Left renal cortex interstitium (tissue), 4 donors: ENCODE results near the gene SPINK4. TPM values are rescaled to one million over a fixed set of nuclear protein-coding genes. Genes with fewer than 3 reads are reported as not detected.

Experiments
- DNase-seq, 4 donors: peaks; one replicate each; pipeline ENCODE4 v3.0.0-alpha.2; 2013; ENCODE audit warnings: low read depth in 4 of 4, low spot score in 2 of 4, missing footprints in 1 of 4
- polyA plus RNA-seq, 4 donors: library from polyadenylated mRNA; unstranded; fragments of 120-200 nt; gene quantifications; one replicate each; pipeline ENCODE4 v1.2.1, GENCODE V29; 2013; ENCODE audit not compliant: insufficient read length in 4 of 4

Gene SPINK4
- polyA plus RNA-seq, 4 donors: not detected

DNA sequence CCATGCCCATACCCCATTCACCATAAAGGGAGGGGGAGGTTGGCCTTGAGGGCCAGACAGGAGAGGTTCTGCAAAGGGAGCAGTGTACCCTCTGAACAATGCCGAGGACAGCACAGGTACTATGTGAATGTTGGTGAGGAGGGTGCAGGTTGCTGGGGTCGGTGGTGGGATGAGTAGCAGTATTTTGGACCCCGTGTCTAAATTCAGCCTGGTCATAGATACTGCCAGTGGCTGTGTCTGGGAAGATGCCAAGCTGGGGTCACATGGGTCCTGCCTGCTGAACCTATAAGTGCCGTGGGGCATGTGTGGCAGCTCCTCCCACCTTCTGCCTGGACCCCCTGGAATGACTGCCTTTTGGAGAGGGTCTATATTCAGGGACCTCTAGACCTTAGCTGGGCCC is 11.4 kb upstream of the SPINK4 start:
- no peak for DNase-seq

DNA sequence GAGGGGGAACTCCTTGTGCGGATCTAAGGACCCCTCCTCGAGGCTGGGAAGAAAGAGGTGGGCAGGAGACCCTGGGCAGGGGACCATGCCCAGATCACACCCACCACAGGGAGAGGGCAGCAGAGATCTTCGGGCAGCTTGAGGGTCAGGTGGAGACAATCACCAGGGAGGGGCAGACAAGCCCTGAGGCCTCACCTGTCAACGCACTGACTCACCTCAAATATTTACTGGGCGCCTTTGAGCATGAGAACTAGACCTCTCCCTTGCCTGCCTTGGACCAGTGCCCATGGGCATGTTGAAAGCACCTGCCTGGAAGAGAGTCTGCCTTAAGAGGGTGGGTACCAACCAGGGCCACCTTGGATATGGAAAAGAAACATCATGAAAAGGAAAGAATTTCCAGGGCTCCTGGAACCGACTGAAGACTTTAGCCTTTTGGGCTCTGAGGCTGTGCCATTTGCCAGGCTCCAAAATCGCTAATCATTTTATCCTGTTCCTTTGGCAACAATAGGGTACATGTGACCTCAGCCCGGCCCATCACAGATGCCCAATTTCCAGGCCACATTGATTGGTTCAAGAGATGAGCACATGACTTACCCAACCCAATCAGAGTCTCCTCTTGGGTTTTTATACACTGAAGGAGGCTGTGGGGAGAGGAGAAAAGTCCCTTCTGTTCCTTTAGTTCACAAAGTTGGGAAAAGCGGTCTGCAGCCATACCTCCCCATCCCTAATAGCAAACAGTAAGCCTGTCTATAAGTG is 10.4 kb upstream of the SPINK4 start:
- DNase-seq: no peak

DNA sequence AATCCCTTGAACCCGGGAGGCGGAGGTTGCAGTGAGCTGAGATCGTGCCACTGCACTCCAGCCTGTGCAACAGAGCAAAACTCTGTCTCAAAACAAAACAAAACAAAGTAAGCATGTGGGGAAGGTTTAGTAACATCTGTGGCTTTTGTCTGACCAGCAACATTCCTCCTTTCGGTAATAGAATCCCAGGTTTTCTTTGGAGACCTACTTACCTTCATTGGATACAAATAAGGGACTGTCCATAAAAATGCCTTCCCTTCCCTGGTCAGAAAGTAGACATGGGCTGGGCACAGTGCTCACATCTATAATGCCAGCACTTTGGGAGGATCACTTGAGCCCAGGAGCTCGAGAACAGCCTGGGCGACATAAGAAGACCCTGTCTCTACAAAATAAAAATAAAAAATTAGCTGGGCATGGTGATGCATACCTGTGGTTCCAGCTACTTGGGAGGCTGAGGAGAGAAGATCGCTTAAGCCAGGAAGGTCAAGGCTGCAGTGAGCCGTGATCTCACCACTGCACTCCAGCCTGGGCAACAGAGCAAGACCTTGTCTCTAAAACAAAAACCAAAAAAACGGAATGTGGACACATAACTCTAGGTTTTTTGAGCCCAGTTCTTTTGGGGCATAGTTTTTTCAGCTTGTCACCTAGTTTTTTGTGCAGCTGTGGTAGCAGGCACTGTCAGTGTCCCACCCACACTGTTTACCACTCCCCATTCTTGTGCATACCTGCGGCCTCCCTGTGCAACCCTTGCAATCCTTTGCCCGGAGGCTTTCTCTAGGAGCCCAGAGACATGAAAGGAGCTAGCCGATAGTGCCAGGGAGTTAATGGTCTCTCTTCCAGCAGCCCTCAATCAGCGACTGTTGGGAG is 9.0 kb upstream of the SPINK4 start:
- DNase-seq: no peak

DNA sequence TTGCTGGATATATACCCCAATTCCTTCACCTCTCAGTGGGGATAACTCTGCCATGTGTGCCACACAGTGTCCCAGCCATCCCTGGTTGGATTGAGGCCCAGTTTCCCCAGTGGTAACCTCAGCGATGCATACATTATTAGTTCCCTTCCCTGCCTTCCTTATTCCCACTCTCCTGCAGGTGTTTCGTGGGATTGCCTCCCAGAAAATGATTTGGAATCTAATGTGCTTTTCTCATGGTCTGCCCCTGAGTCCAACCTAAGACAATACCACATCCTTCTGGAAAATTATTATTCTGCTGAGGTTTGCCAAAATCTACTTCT is 8.4 kb upstream of the SPINK4 start:
- DNase-seq: no peak

DNA sequence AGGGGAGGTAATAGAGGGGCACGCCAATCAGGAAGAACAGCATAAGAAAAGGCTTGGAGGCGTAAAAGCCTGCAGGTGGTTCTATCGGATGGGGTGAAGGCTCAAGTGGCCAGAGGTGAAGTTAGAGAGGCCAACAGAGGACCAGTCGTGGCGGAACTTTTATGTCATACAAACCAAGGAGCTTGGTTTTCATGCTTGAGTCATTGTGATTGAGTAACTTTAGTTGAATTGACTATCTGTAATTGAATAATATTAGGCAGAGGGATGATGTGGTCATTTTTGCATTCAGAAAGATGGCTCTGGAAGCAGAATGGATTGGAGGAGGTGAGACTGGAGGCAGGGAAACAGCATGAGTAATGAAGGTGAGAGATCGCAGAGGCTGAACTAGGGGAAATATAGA is 7.2 kb upstream of the SPINK4 start:
- DNase-seq: no peak

DNA sequence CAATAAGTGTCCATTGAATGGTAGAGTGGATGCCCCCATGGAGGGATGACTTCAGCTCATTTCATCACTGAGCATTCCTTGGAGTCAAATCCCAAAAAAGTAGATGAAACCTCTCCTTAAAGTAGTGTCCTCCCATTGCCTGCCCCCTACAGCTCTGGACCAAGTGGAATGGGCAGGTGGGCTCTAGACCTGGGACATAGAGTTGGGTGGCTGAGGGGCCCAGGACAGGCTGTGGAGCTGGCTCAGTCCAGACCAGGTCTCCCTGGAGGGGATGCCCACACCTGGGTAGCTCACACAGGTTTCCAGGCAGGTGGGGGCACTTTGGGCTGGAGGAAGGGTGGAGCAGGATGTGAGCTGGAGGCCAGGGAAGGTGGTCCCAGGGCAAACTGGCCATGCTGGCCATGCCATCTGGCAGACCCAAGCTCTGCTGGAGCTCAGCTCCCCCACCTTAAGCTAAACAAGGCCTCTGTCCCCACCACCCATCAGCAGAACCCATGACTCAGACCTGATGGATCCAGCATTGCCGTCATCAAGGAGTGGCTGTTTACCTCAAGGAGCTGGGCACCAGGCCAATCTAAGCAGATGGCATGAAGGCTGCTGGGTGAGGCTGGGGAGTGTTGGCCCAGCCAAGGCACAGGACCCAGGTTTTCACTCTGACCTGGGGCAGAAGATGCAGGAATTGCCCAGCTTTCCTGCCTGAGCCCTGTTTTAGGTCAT is 6.2 kb upstream of the SPINK4 start:
- DNase-seq: no peak

DNA sequence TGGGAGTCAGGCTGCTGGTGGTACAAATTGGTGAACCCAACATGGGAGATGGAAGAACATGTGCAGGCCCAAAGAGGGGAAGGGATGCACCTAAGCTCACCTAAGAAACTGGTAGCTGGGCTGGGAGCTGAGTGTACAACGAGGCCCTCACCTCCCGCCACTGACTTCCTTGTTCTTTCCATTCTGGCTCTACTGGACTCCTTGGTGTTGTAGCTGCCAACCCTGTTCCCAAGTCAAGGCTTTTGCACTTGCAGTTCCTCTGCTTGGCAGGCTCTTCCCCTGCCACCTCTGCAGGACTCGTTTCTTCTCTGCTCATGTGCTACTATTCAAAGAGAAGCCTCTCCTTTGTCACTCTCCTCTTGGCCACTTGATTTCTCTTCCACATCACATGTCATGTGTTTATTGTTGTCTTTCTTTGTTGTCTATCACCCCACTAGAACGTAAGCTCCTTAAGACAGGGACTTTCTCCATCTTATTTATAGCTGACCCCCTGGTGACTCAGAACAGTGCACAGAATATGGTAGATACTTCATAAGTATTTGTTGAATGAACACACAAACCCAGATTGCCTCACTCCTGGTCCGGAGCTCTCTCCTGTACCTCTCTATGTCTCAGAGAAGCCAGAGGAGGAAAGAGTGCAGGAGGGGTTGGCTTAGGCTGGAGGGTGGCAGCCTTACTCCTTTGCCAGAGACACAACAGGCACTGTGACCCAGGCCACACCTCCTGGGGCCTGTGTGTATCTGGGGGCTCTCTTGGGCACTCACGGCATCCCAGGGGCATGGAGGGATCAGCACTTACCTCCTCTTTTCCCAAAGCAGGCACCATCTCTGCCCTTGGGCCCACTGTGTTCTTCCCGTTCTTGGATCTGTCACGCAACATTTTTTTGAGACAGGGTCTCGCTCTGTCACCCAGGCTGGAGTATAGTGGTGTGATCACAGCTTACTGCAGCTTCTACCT is 5.2 kb upstream of the SPINK4 start:
- DNase-seq: no peak

DNA sequence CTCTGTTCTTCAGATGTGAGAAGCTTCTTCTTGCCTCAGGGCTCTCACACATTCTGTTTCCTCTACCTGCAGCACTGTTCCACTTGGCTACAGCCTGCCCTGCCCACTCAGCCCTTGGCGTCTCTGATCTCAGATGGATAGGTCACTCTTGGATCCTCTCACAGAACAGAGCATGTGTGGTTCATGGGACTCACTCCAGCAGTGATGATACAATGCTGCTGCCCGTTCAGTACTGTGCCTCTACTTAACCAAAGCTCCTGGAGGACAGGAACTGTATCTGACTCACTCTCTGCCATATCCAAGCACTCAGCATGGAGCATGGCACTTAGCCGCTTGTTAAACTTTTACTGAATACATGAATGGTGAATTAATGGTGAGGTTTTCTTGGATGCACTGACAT is 3.4 kb upstream of the SPINK4 start:
- DNase-seq: no peak

DNA sequence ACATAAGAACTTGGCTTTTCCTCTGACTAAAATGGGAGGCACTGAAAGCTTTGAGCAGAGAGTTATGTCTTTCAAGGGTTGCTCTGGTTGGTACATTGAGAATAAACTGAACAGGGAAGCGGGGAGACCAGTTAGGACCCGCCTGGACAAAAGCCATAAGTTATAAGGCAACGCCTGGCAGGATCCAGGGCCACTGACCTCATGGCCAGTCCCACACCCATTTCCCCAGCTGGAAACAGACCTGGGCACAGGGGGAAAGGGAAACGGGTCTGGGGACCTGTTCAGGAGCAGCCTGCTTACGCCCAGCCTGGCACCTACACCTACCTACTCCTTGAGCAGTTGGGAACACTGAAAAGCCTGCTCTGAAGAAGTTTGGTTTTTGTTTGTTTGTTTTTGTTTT is 1.3 kb downstream of the SPINK4 start:
- no peak for DNase-seq

DNA sequence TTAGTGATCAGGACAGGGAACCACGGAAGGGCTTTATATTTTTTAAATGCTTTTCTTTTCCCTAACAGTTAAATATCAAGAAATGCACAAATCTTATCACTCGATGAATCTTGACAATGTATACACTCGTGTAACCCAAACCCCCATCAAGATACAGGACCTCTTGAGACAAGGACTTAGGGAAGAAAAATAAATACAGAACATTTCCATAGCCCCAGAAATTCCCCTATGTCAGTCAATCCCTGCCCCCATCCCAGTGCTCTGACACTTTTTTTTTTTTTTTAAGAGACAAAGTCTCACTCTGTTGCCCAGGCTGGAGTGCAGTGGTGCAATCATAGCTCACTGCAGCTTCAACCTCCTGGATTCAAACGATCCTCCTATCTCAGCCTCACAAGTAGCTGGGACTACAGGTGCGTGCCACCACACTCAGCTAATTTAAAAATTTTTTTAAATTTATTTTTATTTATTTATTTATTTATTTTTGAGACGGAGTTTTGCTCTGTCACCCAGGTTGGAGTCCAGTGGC is 2.7 kb downstream of the SPINK4 start:
- DNase-seq: no peak

DNA sequence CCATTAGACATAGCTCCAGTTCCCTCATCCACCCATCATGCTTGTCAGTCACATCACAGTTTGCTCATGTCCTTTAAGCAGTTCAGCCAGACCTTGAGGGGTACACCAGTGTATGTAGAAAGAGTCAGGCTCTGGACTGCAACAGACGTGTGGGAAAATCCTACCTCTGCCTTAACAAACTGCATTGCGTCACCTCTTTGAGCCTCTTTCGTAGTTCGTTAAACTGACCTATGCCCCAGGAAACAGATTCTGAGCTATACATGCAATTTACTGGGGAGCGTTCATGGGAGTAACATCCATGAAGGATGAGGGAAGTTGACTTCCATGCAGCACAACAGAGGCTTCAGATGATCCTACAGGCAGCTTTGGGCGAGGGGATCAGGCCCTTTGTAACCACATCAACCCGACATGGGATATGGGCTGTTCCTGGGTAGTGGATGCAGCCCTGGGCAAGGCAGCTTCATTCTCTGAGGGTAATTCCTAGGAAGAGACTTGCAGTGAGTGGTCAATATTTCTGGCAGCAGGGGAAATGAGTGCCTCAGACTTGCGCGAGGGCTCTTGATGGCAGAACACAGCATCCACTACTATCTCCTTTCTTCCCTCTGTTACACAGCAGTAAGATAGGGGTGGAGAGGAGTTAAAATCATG is 4.3 kb downstream of the SPINK4 start:
- DNase-seq: no peak

DNA sequence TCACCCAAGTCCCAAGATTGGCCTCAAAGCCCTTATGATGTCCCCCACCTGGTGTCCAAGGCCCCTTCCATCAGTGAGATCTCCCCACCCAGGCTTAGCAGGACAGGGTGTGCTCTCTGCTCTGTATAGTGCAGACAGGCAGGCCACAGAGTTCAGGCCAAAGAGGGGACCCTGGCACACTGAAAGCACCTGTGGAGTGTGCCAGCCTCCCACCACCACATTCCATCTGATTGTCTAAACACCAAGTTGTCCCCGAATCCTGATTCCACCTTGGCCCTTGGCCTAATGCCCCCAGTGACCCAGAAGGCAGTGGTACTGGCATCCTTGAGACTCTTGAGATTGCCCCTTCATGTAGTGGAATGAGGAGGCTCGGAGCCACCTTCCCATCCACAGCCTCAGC is 5.4 kb downstream of the SPINK4 start:
- no peak for DNase-seq

DNA sequence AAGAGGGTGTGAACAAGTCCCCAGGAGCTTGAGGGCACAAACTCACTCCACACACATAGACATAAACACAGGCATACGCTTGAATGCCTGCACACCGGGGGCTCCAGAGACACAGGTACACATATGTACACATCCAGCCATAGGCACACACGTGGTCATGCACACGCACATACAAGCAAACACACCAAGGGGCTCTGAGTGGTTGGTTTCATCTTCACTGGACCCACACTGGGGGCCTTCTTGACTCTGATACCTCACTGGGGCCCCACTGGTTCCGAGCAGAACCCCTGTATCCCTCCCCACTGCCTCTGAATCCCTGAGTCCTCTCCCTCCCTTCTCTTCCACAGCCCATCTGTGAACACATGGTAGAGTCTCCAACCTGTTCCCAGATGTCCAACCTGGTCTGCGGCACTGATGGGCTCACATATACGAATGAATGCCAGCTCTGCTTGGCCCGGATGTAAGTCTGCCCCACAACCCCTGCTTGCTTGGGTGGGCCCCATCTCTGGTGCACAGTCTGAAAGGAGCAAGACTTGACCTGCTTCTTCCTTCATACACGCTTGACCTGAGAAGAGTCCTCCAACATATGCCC is 6.4 kb downstream of the SPINK4 start:
- no peak for DNase-seq

DNA sequence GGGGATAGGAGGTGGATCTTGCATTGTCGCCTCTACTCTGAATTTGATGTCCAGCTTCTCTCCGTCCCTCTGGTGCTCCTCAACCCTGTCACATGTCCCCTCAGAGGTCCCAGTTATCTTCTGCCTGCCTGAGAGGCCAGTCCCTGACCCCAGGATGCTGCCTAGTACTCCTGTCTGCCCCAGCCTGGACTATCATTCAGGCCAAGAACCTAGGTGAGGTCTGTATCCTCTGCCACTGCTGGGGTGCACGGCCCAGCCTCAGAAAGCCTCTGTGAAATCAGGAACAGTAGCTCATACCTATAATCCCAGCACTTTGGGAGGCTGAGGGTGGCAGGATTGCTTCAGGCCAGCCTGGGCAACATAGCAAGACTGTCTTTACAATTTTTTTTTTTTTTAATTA is 8.6 kb downstream of the SPINK4 start:
- no peak for DNase-seq

DNA sequence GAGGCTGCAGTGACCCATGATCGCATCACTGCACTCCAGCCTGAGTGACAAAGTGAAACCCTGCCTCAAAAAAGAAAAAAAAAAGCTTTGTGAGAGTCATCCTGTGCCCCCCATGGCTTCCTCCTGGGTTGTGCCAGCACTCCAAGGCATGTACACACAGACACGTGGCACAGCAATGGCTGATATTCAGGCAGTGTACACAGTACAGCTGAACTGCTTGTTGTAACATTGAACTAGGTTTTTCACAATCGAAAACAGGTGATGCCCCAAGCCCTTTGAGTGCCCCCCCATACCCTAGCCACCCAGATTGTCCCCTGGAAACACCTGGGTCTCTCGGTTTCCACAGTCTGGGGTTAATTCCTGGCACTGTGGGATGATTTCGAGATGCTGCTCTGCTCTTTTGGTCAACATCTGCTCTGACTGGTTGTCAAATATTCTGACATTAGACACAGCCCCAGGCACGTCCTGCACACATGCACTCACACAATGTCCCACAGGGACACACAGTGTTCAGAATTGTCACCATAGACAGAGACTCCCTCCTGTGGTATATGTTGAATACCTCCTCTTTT is 9.2 kb downstream of the SPINK4 start:
- no peak for DNase-seq

DNA sequence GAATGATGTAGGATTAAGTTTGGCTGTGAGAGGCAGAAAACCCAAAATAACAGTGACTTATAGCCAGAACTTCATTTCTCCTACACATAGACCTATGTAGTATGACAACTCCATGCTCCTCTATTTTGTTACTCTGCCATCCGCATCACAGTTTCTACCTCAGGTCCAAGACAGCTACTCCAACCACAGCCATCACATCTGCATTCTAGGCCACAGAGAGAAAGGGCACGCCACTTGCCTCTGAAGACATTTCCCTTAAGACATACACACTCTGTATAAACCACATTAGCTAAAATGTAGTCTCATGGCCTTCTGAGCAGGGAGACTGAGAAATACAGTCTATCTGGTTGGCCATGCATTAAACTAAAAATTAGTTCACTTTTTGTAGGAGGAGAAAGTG is 10.0 kb downstream of the SPINK4 start:
- DNase-seq: no peak

DNA sequence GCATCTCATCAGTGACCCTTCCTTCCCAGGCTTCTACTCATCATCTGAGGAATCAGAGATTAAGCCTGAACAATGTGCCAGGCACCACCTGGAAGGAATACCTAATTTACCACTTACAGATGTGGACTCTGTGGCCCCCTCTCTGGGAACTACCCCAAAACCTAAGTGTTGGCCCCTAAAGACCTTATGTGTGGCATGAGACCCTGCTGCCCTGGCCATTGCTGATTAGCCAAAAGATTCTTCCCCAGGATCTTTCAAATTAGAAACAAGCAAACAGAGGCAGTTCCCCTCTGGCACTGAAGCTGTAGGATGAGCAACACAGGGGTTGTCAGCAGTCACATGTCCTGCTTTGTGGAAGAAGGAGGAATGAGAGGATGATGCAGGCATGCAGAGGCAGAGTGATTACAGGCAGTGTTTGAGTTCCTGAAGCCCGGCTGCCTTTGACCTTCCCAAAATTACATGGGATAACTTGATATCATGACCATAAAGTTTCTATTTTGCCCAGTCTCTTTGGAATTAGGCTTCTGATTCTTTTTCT is 10.6 kb downstream of the SPINK4 start:
- no peak for DNase-seq

DNA sequence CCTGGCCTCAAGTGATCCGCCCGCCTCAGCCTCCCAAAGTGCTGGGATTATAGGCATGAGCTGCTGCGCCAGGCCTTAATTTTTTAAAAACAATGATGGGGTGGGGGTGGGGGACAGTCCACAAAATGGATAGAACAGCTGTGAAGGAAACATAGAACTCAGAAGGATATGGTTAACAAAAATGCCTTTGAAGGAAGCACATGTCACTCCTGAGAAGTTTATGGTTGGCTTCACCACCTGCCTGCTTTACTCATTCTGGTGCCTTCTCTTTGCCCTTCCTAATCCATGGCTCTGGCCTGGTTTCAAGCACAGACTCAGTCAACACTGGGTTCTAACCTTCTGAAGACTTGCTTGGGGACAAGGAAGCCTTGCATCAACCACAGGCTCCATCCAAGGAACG is 14.2 kb downstream of the SPINK4 start:
- no peak for DNase-seq

DNA sequence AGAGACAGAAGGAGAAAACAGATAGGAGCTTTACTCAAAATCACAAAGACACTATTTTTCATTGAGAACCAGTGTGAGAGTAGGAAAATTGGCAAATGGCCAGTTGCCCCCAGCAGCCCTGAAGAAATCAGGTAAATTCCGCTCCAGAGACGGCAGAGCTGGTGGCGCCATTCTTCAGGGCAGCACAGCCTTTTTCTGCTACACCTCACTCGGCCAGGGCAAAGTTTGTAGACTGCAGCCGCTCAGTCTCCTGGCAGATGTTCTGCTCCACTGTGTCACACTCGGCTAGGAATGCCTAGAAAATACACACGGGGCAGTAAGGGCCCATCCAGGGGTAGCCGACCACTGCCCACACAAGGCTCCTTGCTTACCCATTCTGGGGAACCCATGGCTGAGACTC is 15.0 kb downstream of the SPINK4 start:
- no peak for DNase-seq
